GM23338 (cell line): ENCODE data around the gene ZNF443. TPM values are rescaled to one million over a fixed set of nuclear protein-coding genes. Genes with fewer than 3 reads are reported as not detected.
"Not testable (repeated sequence)": the region's sequence is repeated elsewhere in the genome, so short reads cannot be mapped to it uniquely, and the experiment has no call there.

Source experiments
- ATAC-seq: fragments of 200-7000 bp; cut with Tn5 transposase; 3 replicates; pipeline ENCODE4 v1.9.1; 2020
- DNase-seq: peaks from one replicate; pipeline ENCODE4 v3.0.0-alpha.2; 2015; ENCODE audit warnings: low spot score
- H2AFZ ChIP-seq: fragments of 200-600 bp; sonication (generic); 2 replicates; pipeline ENCODE4 v1.8.0; 2016; ENCODE audit warnings: antibody characterized with exemption, mild to moderate bottlenecking, moderate library complexity
- H3F3A ChIP-seq: fragments of 200-600 bp; sonication (generic); replicated peaks from 2 replicates; pipeline ENCODE4 v1.8.0; 2017; ENCODE audit warnings: antibody characterized with exemption, mixed run types, low read depth
- H3K27ac ChIP-seq: fragments of 200-600 bp; sonication (generic); 2 replicates; pipeline ENCODE4 v1.6.1; 2016; ENCODE audit warnings: low read depth
- H3K27me3 ChIP-seq: fragments of 200-600 bp; sonication (generic); 2 replicates; pipeline ENCODE4 v1.8.0; 2016; ENCODE audit warnings: mild to moderate bottlenecking, mixed run types, moderate library complexity; ENCODE audit not compliant: insufficient read depth
- H3K36me3 ChIP-seq: fragments of 200-600 bp; sonication (generic); 2 replicates; pipeline ENCODE4 v1.8.0; 2016; ENCODE audit warnings: mild to moderate bottlenecking; ENCODE audit not compliant: insufficient read depth
- H3K4me1 ChIP-seq: fragments of 200-600 bp; sonication (generic); 2 replicates; pipeline ENCODE4 v1.8.0; 2016; ENCODE audit warnings: mild to moderate bottlenecking, moderate library complexity; ENCODE audit not compliant: insufficient read depth
- H3K4me2 ChIP-seq: fragments of 200-600 bp; sonication (generic); 2 replicates; pipeline ENCODE4 v1.7.1; 2017; ENCODE audit warnings: mixed run types
- H3K4me3 ChIP-seq: fragments of 200-600 bp; sonication (generic); 2 replicates; pipeline ENCODE4 v1.6.1; 2016; ENCODE audit warnings: mixed run types
- H3K79me2 ChIP-seq: fragments of 200-600 bp; sonication (generic); replicated peaks from 2 replicates; pipeline ENCODE4 v1.8.0; 2017; ENCODE audit warnings: mild to moderate bottlenecking; ENCODE audit not compliant: insufficient read depth
- H3K9me2 ChIP-seq: fragments of 200-600 bp; sonication (generic); 2 replicates; pipeline ENCODE4 v1.8.0; 2017; ENCODE audit not compliant: insufficient read depth
- H4K20me1 ChIP-seq: fragments of 200-600 bp; sonication (generic); replicated peaks from 2 replicates; pipeline ENCODE4 v1.8.0; 2017; ENCODE audit warnings: mild to moderate bottlenecking; ENCODE audit not compliant: insufficient read depth
- H3K27ac Mint-ChIP-seq: 2 replicates; pipeline ENCODE4 v1.8.0; 2020; ENCODE audit warnings: inconsistent platforms, mild to moderate bottlenecking, moderate library complexity, mixed read lengths
- H3K27me3 Mint-ChIP-seq: 3 replicates; pipeline ENCODE4 v1.8.0; 2022; ENCODE audit warnings: low read depth, mild to moderate bottlenecking, moderate library complexity, mixed read lengths, inconsistent platforms; ENCODE audit not compliant: insufficient read depth, poor library complexity
- H3K36me3 Mint-ChIP-seq: 3 replicates; pipeline ENCODE4 v1.8.0; 2021; ENCODE audit warnings: low read depth, mild to moderate bottlenecking, inconsistent platforms, moderate library complexity, mixed read lengths
- H3K4me1 Mint-ChIP-seq: 3 replicates; pipeline ENCODE4 v1.8.0; 2020; ENCODE audit warnings: mild to moderate bottlenecking, inconsistent platforms, mixed read lengths
- H3K4me3 Mint-ChIP-seq: 3 replicates; pipeline ENCODE4 v1.8.0; 2021; ENCODE audit warnings: moderate library complexity, mild to moderate bottlenecking, inconsistent platforms, mixed read lengths
- H3K9me3 Mint-ChIP-seq: 3 replicates; pipeline ENCODE4 v1.8.0; 2020; ENCODE audit warnings: moderate library complexity, mild to moderate bottlenecking, inconsistent platforms, mixed read lengths
- CREB1 ChIP-seq: fragments of 250-450 bp; sonication (Bioruptor Pico); IDR thresholded peaks from 2 replicates; pipeline ENCODE4 v1.5.0; 2020; ENCODE audit warnings: low read depth, mild to moderate bottlenecking, moderate library complexity
- EZH2phosphoT487 ChIP-seq: fragments of 200-600 bp; sonication (generic); IDR thresholded peaks from one replicate; pipeline ENCODE4 v1.8.1; 2018; ENCODE audit warnings: antibody characterized with exemption; ENCODE audit not compliant: unreplicated experiment
- JUNB ChIP-seq: IDR thresholded peaks from one replicate; pipeline ENCODE4 v1.6.1; 2016; ENCODE audit warnings: antibody characterized with exemption; ENCODE audit not compliant: unreplicated experiment
- NANOG ChIP-seq: IDR thresholded peaks from 2 replicates; pipeline ENCODE4 v1.6.1; 2016; ENCODE audit warnings: antibody characterized with exemption, borderline replicate concordance
- POLR2AphosphoS5 ChIP-seq: IDR thresholded peaks from 2 replicates; pipeline ENCODE4 v1.6.1; 2016; ENCODE audit warnings: antibody characterized with exemption, low read depth
- ZNF114 ChIP-seq: fragments of 250-450 bp; sonication (Bioruptor Pico); IDR thresholded peaks from 2 replicates; pipeline ENCODE4 v1.5.0; 2020; ENCODE audit warnings: mild to moderate bottlenecking, moderate library complexity
- polyA plus RNA-seq: library from polyadenylated mRNA; unstranded; fragments of >200 nt; fragmentation: Nextera tagmentation; extraction: Ambion mirVana; gene quantifications from 2 replicates; pipeline ENCODE4 v1.2.1, GENCODE V29; 2016
- total RNA-seq: library from RNA; depleted of rRNA; stranded (reverse); fragments of >200 nt; shearing (Covaris generic); gene quantifications from 2 replicates; pipeline ENCODE4 v1.2.3, GENCODE V29; 2014
- TF ChIP-seq, protein P1 (sequence below): IDR thresholded peaks from one replicate; pipeline ENCODE4 v1.6.1; 2018; ENCODE audit warnings: antibody characterized with exemption; ENCODE audit not compliant: unreplicated experiment
- TF ChIP-seq, protein P2 (sequence below), 2 experiments: fragments of 200-600 bp in 1 of 2; sonication (generic) in 1 of 2; conservative IDR thresholded peaks; 2 replicates each; pipeline versions ENCODE4 v1.5.1 to v1.6.1; 2016 to 2017; ENCODE audit warnings: antibody characterized with exemption in 2 of 2, low read depth in 2 of 2, mild to moderate bottlenecking in 2 of 2, moderate library complexity in 1 of 2
- TF ChIP-seq, protein P3 (sequence below): IDR thresholded peaks from 2 replicates; pipeline ENCODE4 v1.6.1; 2016; ENCODE audit warnings: antibody characterized with exemption

Gene ZNF443
- total and polyA plus RNA-seq, 2 experiments from 2014 or later, result 5.4 to 10.0 TPM

DNA sequence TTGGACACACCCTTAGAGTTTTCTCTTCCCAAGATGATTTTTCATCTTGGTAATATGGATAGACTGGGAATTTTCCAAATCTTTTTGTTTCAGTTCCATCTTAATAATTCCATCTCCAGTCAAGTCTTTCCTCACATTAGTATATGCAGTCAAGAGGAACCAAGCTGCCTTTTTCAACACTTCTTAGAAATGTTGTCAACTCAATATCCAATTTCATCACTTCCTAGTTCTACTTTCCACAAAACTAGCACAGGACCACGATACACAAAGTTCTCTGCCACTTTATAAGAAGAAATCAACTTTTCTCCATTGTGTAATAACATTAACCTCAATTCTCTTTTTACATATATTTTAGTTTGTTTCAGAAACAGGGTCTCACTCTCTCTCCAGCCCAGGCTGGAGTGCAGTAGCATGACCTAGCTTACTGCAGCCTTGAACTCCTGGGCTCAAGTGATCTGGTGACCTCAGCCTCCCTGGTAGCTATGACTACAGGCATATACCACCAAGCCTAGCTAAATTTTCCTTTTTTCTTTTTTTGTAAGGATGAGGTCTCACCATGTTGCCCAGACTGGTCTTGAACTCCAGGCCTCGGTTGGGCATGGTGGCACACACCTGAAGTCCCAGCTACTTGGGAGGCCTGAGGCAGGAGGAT is 15.5 kb downstream of the ZNF443 start:
- Histone ChIP-seq H3K27ac (no peak overlapping the region), H3K4me2 (no peak overlapping the region), H3K36me3 (peaks cover 9% of the 10 kb centered on the region; the same call in 1 of the 2 replicates), H3F3A (no peaks in the 10 kb centered on the region), H2AFZ (no peak overlapping the region), H3K79me2 (no peaks in the 10 kb centered on the region), H3K9me2 (no peaks in the 10 kb centered on the region; the same call in 1 of the 2 replicates), H4K20me1 (no peaks in the 10 kb centered on the region; the same call in 1 of the 2 replicates), H3K27me3 (no peaks in the 10 kb centered on the region), H3K4me3 (no peak overlapping the region), H3K4me1 (no peaks in the 10 kb centered on the region)
- no peak for ATAC-seq
- no peak for TF ChIP-seq ZNF114
- no peak for TF ChIP-seq JUNB
- TF ChIP-seq, protein P1, sequence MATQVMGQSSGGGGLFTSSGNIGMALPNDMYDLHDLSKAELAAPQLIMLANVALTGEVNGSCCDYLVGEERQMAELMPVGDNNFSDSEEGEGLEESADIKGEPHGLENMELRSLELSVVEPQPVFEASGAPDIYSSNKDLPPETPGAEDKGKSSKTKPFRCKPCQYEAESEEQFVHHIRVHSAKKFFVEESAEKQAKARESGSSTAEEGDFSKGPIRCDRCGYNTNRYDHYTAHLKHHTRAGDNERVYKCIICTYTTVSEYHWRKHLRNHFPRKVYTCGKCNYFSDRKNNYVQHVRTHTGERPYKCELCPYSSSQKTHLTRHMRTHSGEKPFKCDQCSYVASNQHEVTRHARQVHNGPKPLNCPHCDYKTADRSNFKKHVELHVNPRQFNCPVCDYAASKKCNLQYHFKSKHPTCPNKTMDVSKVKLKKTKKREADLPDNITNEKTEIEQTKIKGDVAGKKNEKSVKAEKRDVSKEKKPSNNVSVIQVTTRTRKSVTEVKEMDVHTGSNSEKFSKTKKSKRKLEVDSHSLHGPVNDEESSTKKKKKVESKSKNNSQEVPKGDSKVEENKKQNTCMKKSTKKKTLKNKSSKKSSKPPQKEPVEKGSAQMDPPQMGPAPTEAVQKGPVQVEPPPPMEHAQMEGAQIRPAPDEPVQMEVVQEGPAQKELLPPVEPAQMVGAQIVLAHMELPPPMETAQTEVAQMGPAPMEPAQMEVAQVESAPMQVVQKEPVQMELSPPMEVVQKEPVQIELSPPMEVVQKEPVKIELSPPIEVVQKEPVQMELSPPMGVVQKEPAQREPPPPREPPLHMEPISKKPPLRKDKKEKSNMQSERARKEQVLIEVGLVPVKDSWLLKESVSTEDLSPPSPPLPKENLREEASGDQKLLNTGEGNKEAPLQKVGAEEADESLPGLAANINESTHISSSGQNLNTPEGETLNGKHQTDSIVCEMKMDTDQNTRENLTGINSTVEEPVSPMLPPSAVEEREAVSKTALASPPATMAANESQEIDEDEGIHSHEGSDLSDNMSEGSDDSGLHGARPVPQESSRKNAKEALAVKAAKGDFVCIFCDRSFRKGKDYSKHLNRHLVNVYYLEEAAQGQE, result no peak
- Mint-ChIP-seq H3K4me3 (no peak overlapping the region), H3K9me3 (peaks cover 82% of the 10 kb centered on the region), H3K36me3 (peaks cover 87% of the 10 kb centered on the region), H3K27me3 (peaks cover 3% of the 10 kb centered on the region), H3K4me1 (no peaks in the 10 kb centered on the region), H3K27ac (no peak overlapping the region)
- DNase-seq, result no peak

DNA sequence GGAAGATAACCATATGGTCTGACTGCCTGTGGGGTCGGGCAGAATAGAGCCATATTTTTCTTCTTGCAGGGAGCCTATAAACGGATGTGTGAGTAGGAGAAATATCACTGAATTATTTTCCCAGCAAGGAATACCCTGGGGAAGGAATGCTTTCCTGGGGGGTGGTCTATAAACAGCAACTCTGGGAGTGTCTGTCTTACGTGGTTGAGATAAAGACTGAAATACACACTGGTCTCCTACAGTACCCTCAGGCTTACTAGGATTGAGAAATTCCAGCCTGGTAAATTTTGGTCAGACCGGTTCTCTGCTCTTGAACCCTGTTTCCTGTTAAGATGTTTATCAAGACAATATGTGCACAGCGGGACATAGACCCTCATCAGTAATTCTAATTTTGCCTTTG is 23.5 kb downstream of the ZNF443 start:
- H3K4me3 Mint-ChIP-seq, H3K27ac ChIP-seq, H3K4me1 Mint-ChIP-seq, H3K27ac Mint-ChIP-seq, H3K9me2 ChIP-seq, H3K4me3 ChIP-seq, H3K79me2 ChIP-seq, ATAC-seq, H2AFZ ChIP-seq, H3K4me1 ChIP-seq, H3K27me3 ChIP-seq, H3K36me3 ChIP-seq, H3K27me3 Mint-ChIP-seq, H3K4me2 ChIP-seq, H4K20me1 ChIP-seq, H3F3A ChIP-seq: not testable (repeated sequence)
- H3K36me3 Mint-ChIP-seq, result peaks cover 59% of the 10 kb centered on the region
- peak; percentile 16 for DNase-seq
- H3K9me3 Mint-ChIP-seq, result peaks cover 88% of the 10 kb centered on the region

DNA sequence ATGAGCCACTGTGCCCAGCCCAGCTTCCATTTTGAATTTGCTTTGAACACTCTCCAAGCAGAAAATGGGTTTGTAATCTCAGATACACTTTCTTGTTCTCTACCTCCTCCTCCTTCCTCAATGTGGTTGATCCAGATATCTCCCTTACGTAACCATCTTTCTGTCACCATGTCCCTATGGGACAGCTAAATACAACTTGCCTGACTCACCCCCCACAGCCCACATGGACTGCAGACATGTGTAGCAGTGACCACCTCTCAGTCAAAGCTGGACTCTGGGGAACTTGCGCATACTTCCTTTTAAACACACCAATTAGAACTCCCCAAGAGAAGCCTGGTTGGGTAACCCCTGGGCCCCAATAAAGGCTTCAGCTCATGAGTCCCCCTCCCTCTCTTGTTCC is 28.9 kb downstream of the ZNF443 start:
- no peaks in the 10 kb centered on the region; the same call in 2 of the 3 replicates for H3K4me1 Mint-ChIP-seq
- peaks cover 8% of the 10 kb centered on the region for H3K27me3 Mint-ChIP-seq
- Histone ChIP-seq H3F3A (no peaks in the 10 kb centered on the region), H4K20me1 (no peaks in the 10 kb centered on the region), H3K27me3 (no peaks in the 10 kb centered on the region), H2AFZ (no peak overlapping the region), H3K36me3 (no peaks in the 10 kb centered on the region), H3K4me3 (no peak overlapping the region), H3K4me2 (no peak overlapping the region), H3K4me1 (no peaks in the 10 kb centered on the region), H3K79me2 (no peaks in the 10 kb centered on the region), H3K27ac (no peak overlapping the region), H3K9me2 (0 out of 2 replicates have a peak, but pooled peaks cover 3% of the 10 kb centered on the region)
- DNase-seq (no peak), ATAC-seq (no peak)
- TF ChIP-seq POLR2AphosphoS5 (no peak), ZNF114 (no peak), EZH2phosphoT487 (no peak), NANOG (no peak), CREB1 (CRISPR knock-in tag) (no peak)
- TF ChIP-seq, protein P2, sequence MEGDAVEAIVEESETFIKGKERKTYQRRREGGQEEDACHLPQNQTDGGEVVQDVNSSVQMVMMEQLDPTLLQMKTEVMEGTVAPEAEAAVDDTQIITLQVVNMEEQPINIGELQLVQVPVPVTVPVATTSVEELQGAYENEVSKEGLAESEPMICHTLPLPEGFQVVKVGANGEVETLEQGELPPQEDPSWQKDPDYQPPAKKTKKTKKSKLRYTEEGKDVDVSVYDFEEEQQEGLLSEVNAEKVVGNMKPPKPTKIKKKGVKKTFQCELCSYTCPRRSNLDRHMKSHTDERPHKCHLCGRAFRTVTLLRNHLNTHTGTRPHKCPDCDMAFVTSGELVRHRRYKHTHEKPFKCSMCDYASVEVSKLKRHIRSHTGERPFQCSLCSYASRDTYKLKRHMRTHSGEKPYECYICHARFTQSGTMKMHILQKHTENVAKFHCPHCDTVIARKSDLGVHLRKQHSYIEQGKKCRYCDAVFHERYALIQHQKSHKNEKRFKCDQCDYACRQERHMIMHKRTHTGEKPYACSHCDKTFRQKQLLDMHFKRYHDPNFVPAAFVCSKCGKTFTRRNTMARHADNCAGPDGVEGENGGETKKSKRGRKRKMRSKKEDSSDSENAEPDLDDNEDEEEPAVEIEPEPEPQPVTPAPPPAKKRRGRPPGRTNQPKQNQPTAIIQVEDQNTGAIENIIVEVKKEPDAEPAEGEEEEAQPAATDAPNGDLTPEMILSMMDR (conservative IDR thresholded peaks at IDR 0.05; ENCODE audit: low read depth in 2 of 2), result no peak
- TF ChIP-seq, protein P3, sequence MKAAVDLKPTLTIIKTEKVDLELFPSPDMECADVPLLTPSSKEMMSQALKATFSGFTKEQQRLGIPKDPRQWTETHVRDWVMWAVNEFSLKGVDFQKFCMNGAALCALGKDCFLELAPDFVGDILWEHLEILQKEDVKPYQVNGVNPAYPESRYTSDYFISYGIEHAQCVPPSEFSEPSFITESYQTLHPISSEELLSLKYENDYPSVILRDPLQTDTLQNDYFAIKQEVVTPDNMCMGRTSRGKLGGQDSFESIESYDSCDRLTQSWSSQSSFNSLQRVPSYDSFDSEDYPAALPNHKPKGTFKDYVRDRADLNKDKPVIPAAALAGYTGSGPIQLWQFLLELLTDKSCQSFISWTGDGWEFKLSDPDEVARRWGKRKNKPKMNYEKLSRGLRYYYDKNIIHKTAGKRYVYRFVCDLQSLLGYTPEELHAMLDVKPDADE, result no peak
- peaks cover 87% of the 10 kb centered on the region for H3K9me3 Mint-ChIP-seq
- H3K36me3 Mint-ChIP-seq, result peaks cover 19% of the 10 kb centered on the region; the same call in 2 of the 3 replicates
- no peak overlapping the region for H3K4me3 Mint-ChIP-seq
- no peak overlapping the region for H3K27ac Mint-ChIP-seq
